Lower lobe of right lung (tissue), 2 donors: ENCODE measurements around the gene SIRPB2. TPM values are rescaled to one million over a fixed set of nuclear protein-coding genes. Genes with fewer than 3 reads are reported as not detected.

ENCODE experiments used
- ATAC-seq, 2 donors: fragments of 200-7000 bp; cut with Tn5 transposase; one replicate each; pipeline ENCODE4 v1.9.1; 2020 to 2022; ENCODE audit warnings: mild to moderate bottlenecking in 2 of 2, moderate library complexity in 2 of 2
- DNase-seq: peaks from one replicate; pipeline ENCODE4 v3.0.0-alpha.2; 2020
- H3K27ac ChIP-seq: fragments of 200-600 bp; one replicate; pipeline ENCODE4 v1.8.0; 2022
- H3K27me3 ChIP-seq: fragments of 200-600 bp; one replicate; pipeline ENCODE4 v1.8.0; 2022; ENCODE audit warnings: low read depth
- H3K36me3 ChIP-seq: fragments of 200-600 bp; one replicate; pipeline ENCODE4 v1.8.0; 2022; ENCODE audit warnings: mild to moderate bottlenecking
- H3K4me1 ChIP-seq: fragments of 200-600 bp; one replicate; pipeline ENCODE4 v1.8.0; 2022
- H3K4me3 ChIP-seq: fragments of 200-600 bp; one replicate; pipeline ENCODE4 v1.8.0; 2022; ENCODE audit warnings: mild to moderate bottlenecking
- H3K9me3 ChIP-seq: fragments of 200-600 bp; one replicate; pipeline ENCODE4 v1.8.0; 2022
- CTCF ChIP-seq: fragments of 200-600 bp; IDR thresholded peaks from one replicate; pipeline ENCODE4 v1.8.0; 2022; ENCODE audit warnings: antibody characterized with exemption, mild to moderate bottlenecking
- intact Hi-C: fragments of 100-400 bp; cut with DNase I; formaldehyde crosslinking; loops from one replicate; pipeline ENCODE4 v1.11.0; 2022
- total RNA-seq: library from RNA; stranded (reverse); fragmentation: NEBNext Ultra II Directional; extraction: Animal tissue kit (Norgen Biotek cat#: 25700); gene quantifications from one replicate; pipeline ENCODE4 v1.2.1, GENCODE V29; 2021
- donor health status: DM: no; HTN: yes; CAD: no; lungs with severe emphysema.

SIRPB2 gene
- total RNA-seq, 1 donor from 2014 or later, result 32.2 TPM

GRCh38 chr20:1440024-1440423 lies 51.2 kb downstream of the SIRPB2 start:
- Histone ChIP-seq H3K4me3 (no peak overlapping the region), H3K4me1 (peaks cover 1% of the 10 kb centered on the region), H3K27ac (no peak overlapping the region), H3K36me3 (peaks cover 49% of the 10 kb centered on the region), H3K27me3 (no peaks in the 10 kb centered on the region), H3K9me3 (no peaks in the 10 kb centered on the region)
- DNase-seq, result no peak
- intact Hi-C loops, result no loop called here
- TF ChIP-seq CTCF, result no peak
- ATAC-seq, result no peak

- Histone ChIP-seq H3K4me1 (peaks cover 11% of the 10 kb centered on the region), H3K27me3 (no peaks in the 10 kb centered on the region), H3K27ac (no peak overlapping the region), H3K9me3 (no peaks in the 10 kb centered on the region), H3K36me3 (peaks cover 33% of the 10 kb centered on the region), H3K4me3 (no peak overlapping the region)
- ATAC-seq (no peak), DNase-seq (no peak)
- intact Hi-C loops, result loop anchor here (5.0 kb wide), 1 partner anchor 126 kb away; no protein-coding TSS in a partner anchor
- TF ChIP-seq CTCF, result no peak
Measured at GRCh38 chr20:1438361-1438760, 52.9 kb downstream of the SIRPB2 start.

GRCh38 chr20:1437235-1437904 lies 53.9 kb downstream of the SIRPB2 start:
- TF ChIP-seq CTCF, result peak; percentile 86
- peak; percentile 71 to 81 for ATAC-seq
- H3K36me3 ChIP-seq, result peaks cover 23% of the 10 kb centered on the region
- H3K27me3 ChIP-seq, result no peaks in the 10 kb centered on the region
- no peak overlapping the region for H3K4me3 ChIP-seq
- intact Hi-C loops, result loop anchor here (5.0 kb wide), 1 partner anchor 125 kb away; no protein-coding TSS in a partner anchor
- no peaks in the 10 kb centered on the region for H3K9me3 ChIP-seq
- DNase-seq, result peak; percentile 82
- no peak overlapping the region for H3K27ac ChIP-seq
- H3K4me1 ChIP-seq, result peaks cover 11% of the 10 kb centered on the region

- H3K27me3 ChIP-seq, result no peaks in the 10 kb centered on the region
- no peak for DNase-seq
- H3K27ac ChIP-seq, result no peak overlapping the region
- H3K36me3 ChIP-seq, result peaks cover 12% of the 10 kb centered on the region
- no peak for ATAC-seq
- H3K9me3 ChIP-seq, result no peaks in the 10 kb centered on the region
- intact Hi-C loops, result loop anchor here (5.0 kb wide), 1 partner anchor 124 kb away; no protein-coding TSS in a partner anchor
- TF ChIP-seq CTCF, result no peak
- H3K4me3 ChIP-seq, result no peak overlapping the region
- H3K4me1 ChIP-seq, result peaks cover 11% of the 10 kb centered on the region
Measured at GRCh38 chr20:1436263-1436662, 55.0 kb downstream of the SIRPB2 start.

- DNase-seq (no peak), ATAC-seq (peak; percentile 19)
- Histone ChIP-seq H3K4me3 (no peak overlapping the region), H3K36me3 (peaks cover 6% of the 10 kb centered on the region), H3K27ac (no peak overlapping the region), H3K4me1 (peaks cover 11% of the 10 kb centered on the region), H3K27me3 (no peaks in the 10 kb centered on the region), H3K9me3 (no peaks in the 10 kb centered on the region)
- intact Hi-C loops, result loop anchor here (5.0 kb wide), 1 partner anchor 123 kb away; no protein-coding TSS in a partner anchor
- no peak for TF ChIP-seq CTCF
Measured at GRCh38 chr20:1435337-1435699, 55.9 kb downstream of the SIRPB2 start.
